NCI-H1930 (cell line): ENCODE results near the gene PDZD2.
A peak's percentile ranks its signal among the peaks of the same experiment; 100 is the strongest.
"Not testable (repeated sequence)": the region's sequence is repeated elsewhere in the genome, so short reads cannot be mapped to it uniquely, and the experiment has no call there.

Experiments
- DNase-seq, 2 experiments: peaks; one replicate each; lab custom pipeline; 2025; lab: John Stamatoyannopoulos, UW

Gene PDZD2

GRCh38 chr5:31691408-31691807 lies 52.5 kb downstream of the PDZD2 start:
- not testable (repeated sequence) for DNase-seq

GRCh38 chr5:31692561-31693221 lies 53.8 kb downstream of the PDZD2 start:
- DNase-seq = no peak

- DNase-seq = no peak
Observed at GRCh38 chr5:31698673-31699072, 59.7 kb downstream of the PDZD2 start.

- no peak for DNase-seq
Observed at GRCh38 chr5:31701642-31702299, 62.8 kb downstream of the PDZD2 start.

GRCh38 chr5:31702712-31703111 lies 63.8 kb downstream of the PDZD2 start:
- DNase-seq = no peak

- DNase-seq = no peak
Observed at GRCh38 chr5:31703757-31704156, 64.8 kb downstream of the PDZD2 start.

- DNase-seq = no peak
Observed at GRCh38 chr5:31706186-31706585, 67.3 kb downstream of the PDZD2 start.

GRCh38 chr5:31707329-31707728 lies 68.4 kb downstream of the PDZD2 start:
- no peak for DNase-seq

GRCh38 chr5:31708089-31708488 lies 69.2 kb downstream of the PDZD2 start:
- DNase-seq = no peak

GRCh38 chr5:31711363-31711762 lies 72.4 kb downstream of the PDZD2 start:
- DNase-seq = no peak

GRCh38 chr5:31711935-31712592 lies 73.1 kb downstream of the PDZD2 start:
- no peak for DNase-seq

- DNase-seq = no peak
Observed at GRCh38 chr5:31717561-31717960, 78.6 kb downstream of the PDZD2 start.

- DNase-seq = no peak
Observed at GRCh38 chr5:31720004-31720403, 81.1 kb downstream of the PDZD2 start.

- no peak for DNase-seq
Observed at GRCh38 chr5:31720811-31721345, 81.9 kb downstream of the PDZD2 start.

GRCh38 chr5:31722111-31722510 lies 83.2 kb downstream of the PDZD2 start:
- no peak for DNase-seq

- DNase-seq = no peak
Observed at GRCh38 chr5:31725996-31726395, 87.1 kb downstream of the PDZD2 start.

- no peak for DNase-seq
Observed at GRCh38 chr5:31726952-31727351, 88.0 kb downstream of the PDZD2 start.

GRCh38 chr5:31728039-31728438 lies 89.1 kb downstream of the PDZD2 start:
- DNase-seq = no peak

- DNase-seq = not testable (repeated sequence)
Observed at GRCh38 chr5:31728806-31729205, 89.9 kb downstream of the PDZD2 start.

- DNase-seq = peak in 1 of 2 experiments; percentile 37
Observed at GRCh38 chr5:31730139-31730538, 91.2 kb downstream of the PDZD2 start.

GRCh38 chr5:31731016-31731415 lies 92.1 kb downstream of the PDZD2 start:
- no peak for DNase-seq

- DNase-seq = no peak
Observed at GRCh38 chr5:31731710-31732301, 92.9 kb downstream of the PDZD2 start.

- not testable (repeated sequence) for DNase-seq
Observed at GRCh38 chr5:31732821-31733220, 93.9 kb downstream of the PDZD2 start.
